ENCODE data around the gene EFHD2.
"Not testable (repeated sequence)": the region's sequence is repeated elsewhere in the genome, so short reads cannot be mapped to it uniquely, and the experiment has no call there.

Gene EFHD2
- 63.8 to 211 (median 101) reads per million in 4 donors for total RNA-seq

GRCh38 chr1:15409388-15410222 is at the start of gene EFHD2:
EFHD2 (plus strand) TSS chr1:15409888; CDS start chr1:15409972, 84 bp downstream.
- DNase-seq: peak; percentile 79 to 90 (median 85)

GRCh38 chr1:15360700-15361099 is 49.0 kb upstream of the EFHD2 start:
- no peak for DNase-seq

GRCh38 chr1:15362096-15362736 is 47.5 kb upstream of the EFHD2 start:
- DNase-seq: no peak

- DNase-seq: no peak
Observed at GRCh38 chr1:15362737-15363128, 47.0 kb upstream of the EFHD2 start.

- no peak for DNase-seq
Observed at GRCh38 chr1:15364740-15365139, 44.9 kb upstream of the EFHD2 start.

GRCh38 chr1:15368888-15369287 is 40.8 kb upstream of the EFHD2 start:
- DNase-seq: no peak

- no peak for DNase-seq
Observed at GRCh38 chr1:15370268-15370667, 39.4 kb upstream of the EFHD2 start.

GRCh38 chr1:15370781-15371520 is 38.7 kb upstream of the EFHD2 start:
- no peak for DNase-seq

GRCh38 chr1:15371610-15372545 is 37.8 kb upstream of the EFHD2 start:
- DNase-seq: no peak

GRCh38 chr1:15378729-15379128 is 31.0 kb upstream of the EFHD2 start:
- no peak for DNase-seq

GRCh38 chr1:15379151-15379550 is 30.5 kb upstream of the EFHD2 start:
- not testable (repeated sequence) for DNase-seq

- DNase-seq: no peak
Observed at GRCh38 chr1:15380601-15381508, 28.8 kb upstream of the EFHD2 start.

- no peak for DNase-seq
Observed at GRCh38 chr1:15381805-15382204, 27.9 kb upstream of the EFHD2 start.

- no peak for DNase-seq
Observed at GRCh38 chr1:15382601-15383518, 26.8 kb upstream of the EFHD2 start.

GRCh38 chr1:15383810-15384209 is 25.9 kb upstream of the EFHD2 start:
- no peak for DNase-seq

- DNase-seq: no peak
Observed at GRCh38 chr1:15384301-15384901, 25.3 kb upstream of the EFHD2 start.

- DNase-seq: no peak
Observed at GRCh38 chr1:15385420-15385819, 24.3 kb upstream of the EFHD2 start.

- no peak for DNase-seq
Observed at GRCh38 chr1:15386164-15386749, 23.4 kb upstream of the EFHD2 start.

- DNase-seq: no peak
Observed at GRCh38 chr1:15388201-15388880, 21.3 kb upstream of the EFHD2 start.

Data from T-helper 1 cell (primary cell).